ACHN (cell line): Measurements from ENCODE around the gene MCOLN2.
"Not testable (repeated sequence)": the region's sequence is repeated elsewhere in the genome, so short reads cannot be mapped to it uniquely, and the experiment has no call there.

ENCODE experiments used
- DNase-seq: peaks from one replicate; pipeline ENCODE4 v3.0.0-alpha.2; 2015
- in situ Hi-C: cut with HindIII; loops from 2 replicates; pipeline ENCODE4 v1.10.0; 2017; ENCODE audit warnings: low sequenced_read_pairs, low pct_ligation_motif_present, low pct_unique_long_range_greater_than_20kb

Gene MCOLN2

GRCh38 chr1:84916897-84917296, 80.0 kb downstream of the MCOLN2 start:
- no peak for DNase-seq
- in situ Hi-C loops = no loop called here

GRCh38 chr1:84913555-84913892, 83.4 kb downstream of the MCOLN2 start:
- in situ Hi-C loops = no loop called here
- DNase-seq = peak; percentile 76

GRCh38 chr1:84912726-84913554, 84.0 kb downstream of the MCOLN2 start:
- DNase-seq = no peak
- in situ Hi-C loops = no loop called here

GRCh38 chr1:84908746-84909464, 88.0 kb downstream of the MCOLN2 start:
- DNase-seq, in situ Hi-C loops: not testable (repeated sequence)

GRCh38 chr1:84907095-84907827, 89.7 kb downstream of the MCOLN2 start:
- in situ Hi-C loops = no loop called here
- peak; percentile 21 for DNase-seq

GRCh38 chr1:84902727-84903126, 94.2 kb downstream of the MCOLN2 start:
- DNase-seq, in situ Hi-C loops: not testable (repeated sequence)

GRCh38 chr1:84899969-84900368, 96.9 kb downstream of the MCOLN2 start:
- DNase-seq = no peak
- in situ Hi-C loops = no loop called here

GRCh38 chr1:84896279-84896678, 100.6 kb downstream of the MCOLN2 start:
- no peak for DNase-seq
- in situ Hi-C loops = no loop called here

- in situ Hi-C loops = no loop called here
- DNase-seq = no peak
Observed at GRCh38 chr1:84892705-84893618, 104.0 kb downstream of the MCOLN2 start, which contains the start of gene LPAR3. Gene LPAR3 (minus strand): TSS chr1:84893206. CDS start chr1:84866120, 27,086 bp downstream.

- in situ Hi-C loops = no loop called here
- DNase-seq = no peak
Observed at GRCh38 chr1:84890566-84890965, 106.3 kb downstream of the MCOLN2 start.

- in situ Hi-C loops = no loop called here
- no peak for DNase-seq
Observed at GRCh38 chr1:84889437-84889836, 107.5 kb downstream of the MCOLN2 start.

- in situ Hi-C loops = no loop called here
- no peak for DNase-seq
Observed at GRCh38 chr1:84888753-84889152, 108.2 kb downstream of the MCOLN2 start.

- in situ Hi-C loops = no loop called here
- no peak for DNase-seq
Observed at GRCh38 chr1:84887261-84887934, 109.5 kb downstream of the MCOLN2 start.

- no peak for DNase-seq
- in situ Hi-C loops = no loop called here
Observed at GRCh38 chr1:84885469-84885868, 111.4 kb downstream of the MCOLN2 start.

- no peak for DNase-seq
- in situ Hi-C loops = no loop called here
Observed at GRCh38 chr1:84884671-84885389, 112.1 kb downstream of the MCOLN2 start.

GRCh38 chr1:84883286-84883685, 113.6 kb downstream of the MCOLN2 start:
- no peak for DNase-seq
- in situ Hi-C loops = no loop called here

- DNase-seq = no peak
- in situ Hi-C loops = no loop called here
Observed at GRCh38 chr1:84877592-84877991, 119.3 kb downstream of the MCOLN2 start.
